ENCODE data around the gene ASB4.
"Not testable (repeated sequence)": the region's sequence is repeated elsewhere in the genome, so short reads cannot be mapped to it uniquely, and the experiment has no call there.

Gene ASB4

DNA sequence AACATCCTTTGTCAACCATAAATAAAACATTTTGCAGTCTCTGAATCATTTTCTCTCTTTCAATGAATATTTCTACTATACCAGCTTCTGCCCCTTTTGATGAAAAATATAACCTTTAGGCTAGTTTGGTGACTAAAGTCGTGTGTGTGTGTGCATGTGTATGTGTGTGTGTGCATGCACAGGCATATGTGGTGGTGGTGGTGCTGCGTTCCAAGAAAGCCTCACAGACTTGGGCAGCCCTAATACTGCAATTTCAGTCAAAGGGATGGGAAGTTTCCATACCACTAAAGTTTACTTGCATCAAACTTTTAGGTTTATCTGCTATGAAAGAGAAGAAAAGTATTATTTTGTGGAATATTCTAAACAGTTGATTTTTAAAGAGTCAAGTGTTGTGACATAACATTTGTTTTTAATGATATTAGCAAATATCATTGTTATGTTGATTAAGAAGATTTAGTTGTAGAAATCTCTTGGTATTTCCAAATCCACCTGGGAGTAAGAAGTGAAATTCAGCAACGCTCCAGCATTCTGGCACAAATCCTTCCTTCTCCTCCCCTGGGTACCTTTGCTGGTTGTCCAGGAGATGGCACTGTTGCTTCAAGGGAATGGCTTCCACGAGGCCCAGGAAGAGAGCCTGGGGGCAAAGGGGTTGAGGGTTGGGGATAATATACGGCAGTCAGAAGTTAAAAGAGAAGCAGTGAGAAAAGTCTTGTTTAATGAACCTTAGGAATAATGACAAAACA lies 41.5 kb downstream of the ASB4 start:
- peak; percentile 89 for DNase-seq (ENCODE audit: low spot score)

DNA sequence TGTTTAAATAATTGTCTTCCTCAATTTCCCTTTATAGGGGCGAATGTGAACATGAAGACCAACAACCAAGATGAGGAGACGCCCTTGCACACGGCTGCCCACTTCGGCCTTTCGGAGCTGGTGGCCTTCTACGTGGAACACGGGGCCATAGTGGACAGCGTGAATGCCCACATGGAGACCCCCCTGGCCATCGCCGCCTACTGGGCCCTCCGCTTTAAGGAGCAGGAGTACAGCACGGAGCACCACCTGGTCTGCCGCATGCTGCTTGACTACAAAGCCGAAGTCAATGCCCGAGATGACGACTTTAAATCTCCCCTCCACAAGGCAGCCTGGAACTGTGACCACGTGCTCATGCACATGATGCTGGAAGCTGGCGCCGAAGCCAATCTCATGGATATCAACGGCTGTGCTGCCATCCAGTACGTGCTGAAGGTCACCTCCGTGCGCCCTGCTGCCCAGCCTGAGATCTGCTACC lies 42.1 kb downstream of the ASB4 start:
- DNase-seq (ENCODE audit: low spot score) = no peak

DNA sequence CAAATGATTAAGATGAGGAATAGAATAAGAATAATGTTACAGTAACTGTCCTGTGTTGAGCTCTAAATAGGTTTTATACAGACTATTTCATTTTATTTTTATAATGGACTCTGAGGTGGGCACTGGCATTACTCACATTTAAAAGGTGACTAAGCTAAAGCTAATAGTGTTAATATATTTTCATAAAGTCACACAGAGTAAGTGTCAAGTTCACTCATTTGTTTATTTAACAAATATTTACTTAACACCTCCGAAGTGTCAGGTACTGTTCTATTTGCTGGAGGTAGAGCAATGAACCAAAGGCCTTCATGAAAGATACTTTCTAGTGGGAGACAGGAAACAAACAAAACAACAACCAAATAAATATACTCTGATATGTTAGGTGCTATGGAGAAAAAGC lies 44.0 kb downstream of the ASB4 start:
- DNase-seq (ENCODE audit: low spot score) = no peak

DNA sequence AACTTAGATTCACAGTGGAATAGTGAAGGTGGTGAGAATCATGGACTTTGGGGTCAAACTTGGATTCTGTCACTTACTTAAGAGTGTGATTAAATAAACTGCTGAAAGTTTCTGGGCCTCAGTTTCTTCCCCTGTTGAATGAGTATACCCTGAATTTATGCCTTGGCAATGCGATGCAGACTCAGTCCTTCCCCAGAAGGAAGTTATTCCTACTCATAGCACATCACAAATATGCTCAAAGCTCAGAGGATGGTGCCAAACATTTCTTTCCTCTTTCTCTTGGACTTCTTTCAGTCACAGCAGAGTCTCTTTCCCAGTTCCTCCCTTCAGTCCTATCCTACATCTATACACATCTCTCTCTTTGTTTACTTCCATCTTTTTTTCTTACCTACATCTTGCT lies 45.1 kb downstream of the ASB4 start:
- DNase-seq (ENCODE audit: low spot score) = no peak

DNA sequence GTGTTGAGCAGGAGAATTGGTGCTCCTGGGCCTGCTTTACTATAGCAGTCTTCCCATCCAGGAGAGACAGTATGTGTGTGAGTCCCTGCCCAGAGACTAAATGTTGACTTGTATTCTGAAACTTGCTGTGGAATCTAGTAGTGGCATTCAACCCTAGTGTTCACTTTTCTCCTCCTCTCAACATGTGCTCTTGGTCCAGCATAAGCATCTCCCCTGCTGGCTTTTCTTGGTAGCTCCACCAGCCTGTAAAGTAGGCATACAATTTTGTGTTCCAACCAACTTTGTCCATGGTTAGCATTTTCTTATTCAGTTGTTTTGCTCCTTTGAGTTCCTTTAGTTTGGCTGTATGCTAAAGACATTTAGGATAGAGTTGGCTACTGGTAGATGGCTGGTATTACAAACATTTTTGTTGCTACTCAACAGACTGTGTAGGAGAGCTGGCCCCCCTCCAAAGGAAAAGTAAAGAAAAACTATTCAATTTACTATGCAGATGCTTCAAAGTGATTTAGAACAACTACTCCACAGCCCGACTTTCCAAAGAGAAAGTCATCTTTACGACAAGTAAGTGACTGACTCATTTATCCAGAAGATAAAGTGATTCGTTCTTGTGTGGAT lies 46.0 kb downstream of the ASB4 start:
- no peak for DNase-seq (ENCODE audit: low spot score)

DNA sequence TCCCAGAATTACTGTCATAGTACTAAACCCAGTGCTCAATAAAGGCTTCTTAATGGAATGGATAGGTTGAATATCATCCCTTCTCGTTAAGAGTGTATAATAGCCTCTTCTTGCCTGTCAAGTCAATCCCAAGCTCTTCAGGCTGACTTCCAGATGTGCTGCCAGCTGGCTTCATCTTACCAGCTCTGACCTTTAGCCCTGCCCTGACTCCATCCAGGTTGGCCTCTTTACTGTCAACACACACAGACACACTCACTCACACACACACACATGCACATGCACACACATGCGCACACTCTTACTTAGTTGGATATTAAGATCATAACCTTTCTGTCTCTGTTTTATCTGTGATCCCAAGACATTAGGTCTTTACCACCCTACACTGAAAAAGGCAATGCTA lies 49.1 kb downstream of the ASB4 start:
- DNase-seq (ENCODE audit: low spot score) = no peak

DNA sequence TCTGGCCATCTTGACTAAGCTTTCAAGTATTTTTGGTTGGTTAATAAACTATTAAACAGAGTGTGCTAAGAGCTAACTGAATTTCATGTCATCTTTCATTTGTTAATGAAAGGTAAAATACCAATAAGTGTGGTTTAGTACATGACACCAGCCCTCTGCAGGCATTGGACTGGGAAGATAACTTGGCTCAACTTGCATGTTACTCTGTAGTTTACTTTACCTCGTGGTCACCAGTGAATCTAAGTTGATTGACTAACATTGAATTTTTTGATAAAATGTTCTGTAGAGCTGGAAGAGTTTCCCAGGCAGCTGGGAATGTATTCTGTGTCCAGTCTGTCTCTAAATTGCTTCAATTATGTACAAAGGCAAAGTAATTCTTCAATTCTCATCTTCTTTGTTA lies 49.9 kb downstream of the ASB4 start:
- no peak for DNase-seq (ENCODE audit: low spot score)

DNA sequence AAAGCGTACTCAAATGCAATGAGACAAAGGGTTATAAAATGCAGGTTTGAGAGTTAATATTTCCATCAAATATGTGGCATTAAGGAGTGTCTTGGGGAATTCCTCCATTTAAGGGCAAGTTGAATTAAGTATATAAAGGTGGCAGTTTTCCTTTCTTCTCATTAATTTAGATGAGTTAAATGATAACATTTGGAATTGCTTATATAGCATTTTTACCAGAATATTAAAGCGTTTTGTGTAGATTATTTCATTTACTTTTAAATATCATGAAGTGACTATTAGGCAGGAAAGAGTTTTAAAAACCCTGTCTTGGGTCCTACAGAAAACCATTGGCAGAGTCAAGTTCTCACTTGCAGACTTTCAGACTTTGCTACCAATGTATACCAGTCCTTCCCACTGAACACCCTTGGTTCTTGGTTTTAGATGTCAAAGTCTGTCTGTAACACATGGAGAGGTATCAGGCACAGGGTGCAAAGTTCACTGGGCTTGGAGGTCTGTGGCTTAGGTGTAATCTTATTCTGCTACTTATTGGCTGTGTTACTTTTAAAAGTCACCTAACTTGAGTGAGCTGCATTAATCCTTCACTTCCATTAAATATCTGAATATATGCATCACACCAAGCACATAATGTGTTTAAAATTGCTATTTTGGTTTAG lies 51.0 kb downstream of the ASB4 start:
- DNase-seq (ENCODE audit: low spot score) = no peak

DNA sequence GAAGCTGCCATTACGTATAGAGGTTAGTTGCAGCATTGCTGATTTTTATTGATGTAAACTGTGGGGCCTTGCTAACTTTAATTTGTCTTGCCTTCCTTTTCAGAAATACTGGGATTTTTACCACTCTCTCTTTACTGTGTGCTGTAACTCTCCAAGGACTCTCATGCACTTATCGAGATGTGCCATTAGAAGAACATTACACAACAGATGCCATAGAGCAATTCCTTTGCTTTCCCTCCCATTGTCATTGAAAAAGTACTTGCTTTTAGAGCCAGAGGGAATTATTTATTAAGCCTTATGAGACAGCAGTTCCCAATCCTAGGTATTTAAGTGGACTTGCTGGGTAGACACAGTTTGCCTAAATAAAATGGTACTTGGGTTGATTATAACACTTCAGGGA lies 51.7 kb downstream of the ASB4 start:
- DNase-seq (ENCODE audit: low spot score) = no peak

DNA sequence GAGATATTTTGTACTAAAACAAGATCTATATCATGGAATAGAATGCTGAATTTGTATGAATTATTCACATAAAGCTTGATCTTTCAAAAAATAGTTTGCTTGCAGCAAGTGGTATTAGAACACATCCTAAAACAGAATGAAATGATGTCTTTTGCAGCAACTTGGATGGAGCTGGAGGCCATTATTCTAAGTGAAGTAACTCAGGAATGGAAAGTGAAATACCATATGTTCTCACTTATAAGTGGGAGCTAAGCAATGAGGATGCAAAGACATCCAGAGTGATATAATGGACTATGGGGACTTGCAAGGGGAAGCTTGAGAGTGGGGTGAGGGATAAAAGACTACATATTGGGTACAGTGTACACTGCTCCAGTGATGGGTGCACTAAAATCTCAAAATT lies 53.7 kb downstream of the ASB4 start:
- DNase-seq (ENCODE audit: low spot score) = no peak

DNA sequence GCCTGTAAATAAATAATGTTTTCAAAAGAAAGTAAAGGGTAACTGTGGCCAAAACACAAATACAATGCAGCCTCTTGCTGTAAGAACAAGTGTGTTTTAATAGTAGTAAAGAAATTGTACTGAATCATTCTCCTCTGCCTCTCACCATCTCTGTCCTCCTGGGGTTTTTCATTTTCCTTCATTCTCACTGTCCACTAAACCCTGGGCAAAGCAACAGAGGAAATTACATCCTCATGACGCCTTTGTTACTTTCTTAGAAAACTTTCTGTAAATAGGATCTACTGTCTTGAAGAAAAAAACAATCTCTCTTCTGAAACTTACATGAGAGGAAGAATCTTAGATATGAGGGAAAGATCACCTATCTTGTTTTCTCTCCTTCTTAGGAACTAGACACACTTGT lies 54.6 kb downstream of the ASB4 start:
- no peak for DNase-seq (ENCODE audit: low spot score)

DNA sequence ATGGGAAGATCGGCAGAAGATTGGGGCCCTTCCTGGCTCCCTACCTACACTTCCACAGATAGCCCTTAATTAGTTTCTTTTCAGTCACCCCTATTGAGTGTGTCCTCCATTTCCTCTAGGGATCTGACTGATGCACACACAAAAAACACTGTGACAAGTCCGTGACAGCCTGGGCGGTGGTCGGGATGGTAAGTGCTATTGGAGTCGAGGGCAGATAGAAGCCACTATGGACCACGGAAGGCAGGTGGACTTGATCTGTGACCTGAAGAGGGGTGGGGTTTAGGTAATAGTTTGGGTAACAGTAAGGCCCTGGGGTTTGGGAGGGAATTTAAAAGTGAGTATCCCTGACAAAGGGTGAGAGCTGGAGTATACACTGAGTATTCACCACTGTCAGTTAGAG lies 57.6 kb downstream of the ASB4 start:
- DNase-seq (ENCODE audit: low spot score) = no peak

DNA sequence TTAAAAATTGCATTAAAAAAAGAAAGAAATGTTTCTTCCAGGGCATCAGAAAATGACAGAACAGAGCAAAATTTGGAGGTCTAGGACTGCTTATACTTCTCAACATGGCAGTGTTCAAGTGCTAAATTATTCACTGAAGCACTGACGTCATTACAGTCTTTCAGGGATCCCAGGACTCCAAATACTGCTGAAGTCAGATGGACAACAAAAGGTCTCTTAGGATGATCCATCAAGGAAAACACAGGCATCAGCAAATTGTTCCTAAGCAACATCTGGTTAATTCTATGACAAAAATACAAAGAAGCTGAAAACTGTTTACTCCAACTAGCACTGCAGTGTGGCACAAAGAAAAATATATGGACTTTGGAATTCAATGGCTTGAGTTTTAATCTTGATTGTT lies 58.4 kb downstream of the ASB4 start:
- no peak for DNase-seq (ENCODE audit: low spot score)

DNA sequence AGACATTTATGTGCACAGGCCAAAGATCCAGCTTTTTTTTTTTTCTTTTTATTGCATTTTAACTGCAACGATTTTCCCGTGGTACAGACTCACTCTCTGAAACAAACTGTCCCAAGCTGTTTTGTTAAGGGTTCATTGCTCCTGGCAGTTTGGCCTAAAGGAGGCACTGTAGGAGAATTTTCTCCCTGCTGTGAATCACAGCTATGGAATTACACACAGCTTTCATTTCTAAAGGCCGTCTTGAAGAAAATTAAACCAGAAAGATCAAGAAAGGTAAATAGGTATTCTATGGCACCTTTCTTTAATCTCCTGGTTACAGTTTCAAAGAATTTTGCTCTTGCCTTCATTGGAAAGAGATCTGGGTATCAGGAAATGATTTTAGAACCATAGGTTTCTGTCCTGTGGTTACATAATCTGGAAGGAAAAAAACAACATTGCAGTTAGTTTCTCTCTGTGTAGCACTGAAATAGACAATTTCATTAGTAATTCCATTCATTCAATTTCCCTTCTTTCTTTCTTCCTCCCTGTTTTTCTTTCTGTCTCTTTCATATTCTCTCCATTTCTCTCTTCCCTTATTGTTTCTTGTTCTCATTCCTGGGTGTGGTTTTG lies 59.4 kb downstream of the ASB4 start:
- peak; percentile 85 for DNase-seq (ENCODE audit: low spot score)

DNA sequence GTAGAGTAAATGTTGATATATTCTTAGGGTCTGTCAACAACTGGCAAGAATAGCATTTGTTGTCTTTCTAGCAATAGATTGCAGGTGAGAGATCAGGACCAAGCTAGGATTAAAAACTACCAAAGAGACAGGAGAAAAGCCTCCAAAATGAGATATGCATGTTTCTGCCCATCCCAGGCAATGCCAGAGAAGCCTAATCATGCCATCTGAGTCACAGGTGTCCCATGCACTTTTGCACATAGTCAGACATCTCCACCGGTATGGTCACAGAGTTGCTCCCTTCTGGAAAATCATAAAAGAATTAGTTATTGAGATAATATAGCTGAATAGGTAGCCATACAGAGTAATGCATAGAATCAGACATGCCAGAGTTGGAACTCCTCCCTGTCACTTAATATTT lies 59.9 kb downstream of the ASB4 start:
- peak; percentile 43 for DNase-seq (ENCODE audit: low spot score)

DNA sequence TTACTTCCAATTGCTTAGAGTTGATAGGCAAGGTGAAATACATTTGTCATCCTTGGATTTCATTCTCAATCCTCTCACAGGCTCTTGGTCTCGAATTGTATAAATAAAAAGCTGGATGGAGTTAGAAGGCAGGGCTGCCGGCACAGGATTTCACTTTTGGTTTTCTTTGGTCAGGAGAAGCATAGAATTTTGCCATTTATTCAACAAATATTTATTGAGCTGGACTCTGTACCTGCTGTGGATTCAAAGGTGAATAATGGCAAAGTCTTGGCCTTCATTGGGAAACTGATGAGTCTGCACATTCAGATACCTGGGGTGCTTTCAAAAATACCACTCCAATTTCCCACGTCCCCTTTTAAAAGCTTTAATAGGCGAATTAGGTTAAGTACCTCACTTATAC lies 60.9 kb downstream of the ASB4 start:
- DNase-seq (ENCODE audit: low spot score) = peak; percentile 26

DNA sequence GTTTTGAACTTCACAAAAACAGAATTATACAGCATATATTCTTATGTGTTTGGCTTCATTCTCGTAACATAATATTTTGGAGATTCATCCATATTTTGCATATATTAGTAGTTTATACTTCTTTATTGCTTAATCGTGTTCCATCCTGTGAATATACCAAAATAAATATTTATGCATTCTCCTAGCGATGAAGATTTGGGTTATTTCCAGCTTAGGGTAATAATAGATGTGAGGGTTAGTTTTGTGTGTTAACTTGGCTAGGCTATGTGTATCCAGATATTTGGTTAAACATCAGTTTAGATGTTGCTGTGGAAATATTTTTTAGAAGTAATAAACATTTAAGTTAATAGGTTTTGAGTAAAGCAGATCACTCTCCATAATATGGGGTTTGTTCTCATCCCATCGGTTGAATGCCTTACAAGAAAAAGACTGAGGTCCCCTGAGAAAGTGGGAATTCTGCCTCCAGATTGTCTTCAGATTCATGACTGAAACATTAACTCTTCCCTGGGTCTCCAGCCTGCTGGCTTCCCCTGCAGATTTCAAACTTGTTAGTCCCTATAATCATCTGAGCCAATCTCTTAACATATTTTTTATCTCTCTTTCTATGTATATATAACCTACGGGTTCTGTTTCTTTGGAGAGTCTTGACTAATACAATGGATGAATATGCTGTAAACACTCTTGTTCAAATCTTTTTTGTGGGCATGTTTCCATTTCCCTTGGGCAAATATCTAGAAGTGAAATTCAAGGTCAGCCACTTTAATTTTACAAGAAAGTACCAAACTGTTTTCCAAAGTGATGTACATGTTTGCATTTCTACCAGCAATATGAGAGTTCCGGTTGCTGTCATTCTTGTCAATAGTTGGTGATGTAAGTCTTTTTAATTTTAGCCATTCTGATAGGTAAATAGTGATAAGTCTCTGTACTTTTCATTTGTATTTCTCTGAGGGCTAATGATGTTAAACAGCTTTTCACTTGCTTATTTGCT lies 61.9 kb downstream of the ASB4 start:
- DNase-seq (ENCODE audit: low spot score) = peak; percentile 19

DNA sequence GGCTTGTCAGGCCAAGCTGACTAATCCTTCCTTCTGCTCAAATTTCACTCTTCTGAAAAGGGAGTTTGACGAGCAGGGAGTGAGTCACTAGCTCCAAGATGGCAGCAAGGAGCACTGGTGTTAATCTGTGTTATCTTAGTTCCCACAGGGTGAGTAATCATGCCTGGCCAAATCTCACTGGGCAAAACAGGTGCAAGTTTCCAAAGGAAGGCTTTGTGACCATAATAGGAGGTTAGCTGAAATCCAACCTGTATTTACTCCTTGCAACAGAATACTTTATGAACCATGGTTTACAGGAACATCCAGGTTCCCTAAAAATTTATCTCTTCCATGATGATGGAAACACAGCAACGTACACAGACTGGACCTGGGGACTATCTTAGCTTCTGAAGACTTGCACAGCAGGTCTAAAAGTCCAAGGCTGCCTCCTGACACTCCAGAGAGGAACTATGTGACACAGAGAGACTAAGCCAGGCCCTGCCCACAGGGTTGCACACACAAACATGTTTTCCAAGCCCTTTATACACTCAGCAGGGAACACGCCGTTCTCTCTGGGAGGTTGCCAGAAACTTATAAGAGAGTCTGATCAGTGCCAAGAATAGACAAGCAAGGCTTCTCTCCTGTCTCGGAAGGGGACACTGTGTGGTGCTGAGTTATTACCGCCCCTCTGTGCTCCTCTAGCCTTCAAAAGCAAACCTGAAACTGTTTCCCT lies 64.2 kb downstream of the ASB4 start:
- peak; percentile 85 for DNase-seq (ENCODE audit: low spot score)

DNA sequence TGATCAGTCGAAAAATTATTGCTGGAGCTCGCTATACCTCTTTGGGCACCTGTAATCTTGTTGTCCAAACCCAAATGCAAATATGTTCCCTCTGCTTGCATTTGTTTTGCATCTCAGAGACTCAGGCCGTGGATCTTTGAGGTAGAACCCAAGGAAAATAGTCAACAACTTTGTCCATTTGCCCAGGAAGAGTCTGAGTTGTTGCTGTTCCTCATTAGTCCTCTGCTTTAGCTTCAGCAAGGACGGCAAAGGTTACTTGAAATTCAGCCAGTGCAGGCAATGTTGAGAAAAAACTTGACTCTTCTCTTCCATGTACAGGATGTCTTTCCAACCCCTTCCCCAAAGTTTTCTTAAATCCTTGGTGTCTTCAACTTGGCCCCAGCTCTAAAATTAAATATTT lies 64.8 kb downstream of the ASB4 start:
- DNase-seq (ENCODE audit: low spot score) = no peak

DNA sequence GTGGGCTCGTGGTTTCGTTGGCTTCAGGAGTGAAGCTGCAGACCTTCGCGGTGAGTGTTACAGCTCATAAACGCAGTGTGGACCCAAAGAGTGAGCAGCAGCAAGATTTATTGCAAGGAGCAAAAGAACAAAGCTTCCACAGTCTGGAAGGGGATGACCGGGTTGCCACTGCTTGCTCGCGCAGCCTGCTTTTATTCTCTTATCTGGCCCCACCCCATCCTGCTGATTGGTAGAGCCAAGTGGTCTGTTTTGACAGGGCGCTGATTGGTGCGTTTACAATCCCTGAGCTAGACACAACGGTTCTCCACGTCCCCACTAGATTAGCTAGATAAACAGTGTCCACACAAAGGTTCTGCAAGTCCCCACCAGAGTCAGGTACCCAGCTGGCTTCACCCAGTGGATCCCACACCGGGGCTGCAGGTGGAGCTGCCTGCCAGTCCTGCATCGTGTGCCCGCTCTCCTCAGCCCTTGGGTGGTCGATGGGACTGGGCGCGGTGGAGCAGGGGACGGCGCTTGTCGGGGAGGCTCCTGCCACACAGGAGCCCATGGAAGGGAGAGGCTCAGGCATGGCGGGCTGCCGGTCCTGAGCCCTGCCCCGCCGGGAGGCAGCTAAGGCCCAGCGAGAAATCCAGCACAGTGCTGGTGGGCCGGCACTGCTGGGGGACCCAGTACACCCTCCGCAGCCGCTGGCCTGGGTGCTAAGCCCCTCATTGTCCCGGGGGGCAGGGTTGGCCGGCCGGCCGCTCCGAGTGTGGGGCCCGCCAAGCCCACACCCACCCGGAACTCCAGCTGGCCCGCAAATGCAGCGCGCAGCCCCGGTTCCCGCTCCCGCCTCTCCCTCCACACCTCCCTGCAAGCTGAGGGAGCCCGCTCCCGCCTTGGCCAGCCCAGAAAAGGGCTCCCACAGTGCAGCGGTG lies 66.5 kb downstream of the ASB4 start:
- not testable (repeated sequence) for DNase-seq (ENCODE audit: low spot score)
